H1 (cell line): ENCODE results near the gene BCL2L13. TPM values are rescaled to one million over a fixed set of nuclear protein-coding genes. Genes with fewer than 3 reads are reported as not detected.

ENCODE experiments used
- ATF2 ChIP-seq: IDR thresholded peaks from 2 replicates; pipeline ENCODE4 v1.6.1; 2012; ENCODE audit warnings: low read length, inconsistent platforms
- CHD1 ChIP-seq: IDR thresholded peaks from 2 replicates; pipeline ENCODE4 v1.6.1; 2012; ENCODE audit warnings: low read depth, low read length, improper control_type of control experiment
- EGR1 ChIP-seq: IDR thresholded peaks from 2 replicates; pipeline ENCODE4 v1.6.1; 2011; ENCODE audit warnings: low read depth, low read length, borderline replicate concordance
- HDAC6 ChIP-seq: IDR thresholded peaks from one replicate; pipeline ENCODE4 v1.7.1; 2012; ENCODE audit warnings: low read depth, mild to moderate bottlenecking, inconsistent platforms, low read length, moderate library complexity
- KDM1A ChIP-seq: fragments of 200-600, 300-600 bp; sonication (generic); IDR thresholded peaks from 2 replicates; pipeline ENCODE4 v1.7.1; 2016; ENCODE audit warnings: mild to moderate bottlenecking, low read length, borderline replicate concordance
- MAX ChIP-seq: IDR thresholded peaks from 2 replicates; pipeline ENCODE4 v1.6.1; 2012; ENCODE audit warnings: inconsistent platforms
- SIX5 ChIP-seq: IDR thresholded peaks from 2 replicates; pipeline ENCODE4 v1.6.1; 2011; ENCODE audit warnings: mild to moderate bottlenecking, low read depth, low read length
- SUZ12 ChIP-seq: fragments of 200-600 bp; sonication (generic); IDR thresholded peaks from 2 replicates; pipeline ENCODE4 v1.6.1; 2012; ENCODE audit warnings: mild to moderate bottlenecking, inconsistent platforms, low read length, moderate library complexity, mixed read lengths
- polyA plus RNA-seq, 7 experiments: library from polyadenylated mRNA; depleted of rRNA in 3 of 7; stranded (reverse) in 5 of 7; unstranded in 2 of 7; fragments of >200 nt in 5 of 7; fragments of 200-250 nt in 2 of 7; gene quantifications; 1 replicate in 5 of 7; 2 replicates in 1 of 7; 4 replicates in 1 of 7; pipeline versions ENCODE4 v1.2.1 to v1.2.3, GENCODE V29; 2011 to 2013; ENCODE audit warnings: missing spikeins in 2 of 7, mixed read lengths in 2 of 7
- total RNA-seq: library from RNA; stranded (reverse); fragmentation: NEBNext Ultra II Directional; extraction: Animal tissue kit (Norgen Biotek cat#: 25700); gene quantifications from 2 replicates; pipeline ENCODE4 v1.2.1, GENCODE V29; 2021
- TF ChIP-seq, protein P1 (sequence below): fragments of 300-600 bp; sonication (generic); IDR thresholded peaks from 2 replicates; pipeline ENCODE4 v1.7.1; 2012; ENCODE audit warnings: low read length, moderate library complexity, mild to moderate bottlenecking, inconsistent platforms; ENCODE audit not compliant: insufficient replicate concordance

The BCL2L13 gene
- total and polyA plus RNA-seq, 2 of the 8 experiments (the other 6 are each of a cell fraction or from before 2014, with no cell fraction given), result 20.7 to 35.0 TPM

GRCh38 chr22:17598318-17598717 is 40.2 kb upstream of the BCL2L13 start (continued):
- TF ChIP-seq, protein P1, sequence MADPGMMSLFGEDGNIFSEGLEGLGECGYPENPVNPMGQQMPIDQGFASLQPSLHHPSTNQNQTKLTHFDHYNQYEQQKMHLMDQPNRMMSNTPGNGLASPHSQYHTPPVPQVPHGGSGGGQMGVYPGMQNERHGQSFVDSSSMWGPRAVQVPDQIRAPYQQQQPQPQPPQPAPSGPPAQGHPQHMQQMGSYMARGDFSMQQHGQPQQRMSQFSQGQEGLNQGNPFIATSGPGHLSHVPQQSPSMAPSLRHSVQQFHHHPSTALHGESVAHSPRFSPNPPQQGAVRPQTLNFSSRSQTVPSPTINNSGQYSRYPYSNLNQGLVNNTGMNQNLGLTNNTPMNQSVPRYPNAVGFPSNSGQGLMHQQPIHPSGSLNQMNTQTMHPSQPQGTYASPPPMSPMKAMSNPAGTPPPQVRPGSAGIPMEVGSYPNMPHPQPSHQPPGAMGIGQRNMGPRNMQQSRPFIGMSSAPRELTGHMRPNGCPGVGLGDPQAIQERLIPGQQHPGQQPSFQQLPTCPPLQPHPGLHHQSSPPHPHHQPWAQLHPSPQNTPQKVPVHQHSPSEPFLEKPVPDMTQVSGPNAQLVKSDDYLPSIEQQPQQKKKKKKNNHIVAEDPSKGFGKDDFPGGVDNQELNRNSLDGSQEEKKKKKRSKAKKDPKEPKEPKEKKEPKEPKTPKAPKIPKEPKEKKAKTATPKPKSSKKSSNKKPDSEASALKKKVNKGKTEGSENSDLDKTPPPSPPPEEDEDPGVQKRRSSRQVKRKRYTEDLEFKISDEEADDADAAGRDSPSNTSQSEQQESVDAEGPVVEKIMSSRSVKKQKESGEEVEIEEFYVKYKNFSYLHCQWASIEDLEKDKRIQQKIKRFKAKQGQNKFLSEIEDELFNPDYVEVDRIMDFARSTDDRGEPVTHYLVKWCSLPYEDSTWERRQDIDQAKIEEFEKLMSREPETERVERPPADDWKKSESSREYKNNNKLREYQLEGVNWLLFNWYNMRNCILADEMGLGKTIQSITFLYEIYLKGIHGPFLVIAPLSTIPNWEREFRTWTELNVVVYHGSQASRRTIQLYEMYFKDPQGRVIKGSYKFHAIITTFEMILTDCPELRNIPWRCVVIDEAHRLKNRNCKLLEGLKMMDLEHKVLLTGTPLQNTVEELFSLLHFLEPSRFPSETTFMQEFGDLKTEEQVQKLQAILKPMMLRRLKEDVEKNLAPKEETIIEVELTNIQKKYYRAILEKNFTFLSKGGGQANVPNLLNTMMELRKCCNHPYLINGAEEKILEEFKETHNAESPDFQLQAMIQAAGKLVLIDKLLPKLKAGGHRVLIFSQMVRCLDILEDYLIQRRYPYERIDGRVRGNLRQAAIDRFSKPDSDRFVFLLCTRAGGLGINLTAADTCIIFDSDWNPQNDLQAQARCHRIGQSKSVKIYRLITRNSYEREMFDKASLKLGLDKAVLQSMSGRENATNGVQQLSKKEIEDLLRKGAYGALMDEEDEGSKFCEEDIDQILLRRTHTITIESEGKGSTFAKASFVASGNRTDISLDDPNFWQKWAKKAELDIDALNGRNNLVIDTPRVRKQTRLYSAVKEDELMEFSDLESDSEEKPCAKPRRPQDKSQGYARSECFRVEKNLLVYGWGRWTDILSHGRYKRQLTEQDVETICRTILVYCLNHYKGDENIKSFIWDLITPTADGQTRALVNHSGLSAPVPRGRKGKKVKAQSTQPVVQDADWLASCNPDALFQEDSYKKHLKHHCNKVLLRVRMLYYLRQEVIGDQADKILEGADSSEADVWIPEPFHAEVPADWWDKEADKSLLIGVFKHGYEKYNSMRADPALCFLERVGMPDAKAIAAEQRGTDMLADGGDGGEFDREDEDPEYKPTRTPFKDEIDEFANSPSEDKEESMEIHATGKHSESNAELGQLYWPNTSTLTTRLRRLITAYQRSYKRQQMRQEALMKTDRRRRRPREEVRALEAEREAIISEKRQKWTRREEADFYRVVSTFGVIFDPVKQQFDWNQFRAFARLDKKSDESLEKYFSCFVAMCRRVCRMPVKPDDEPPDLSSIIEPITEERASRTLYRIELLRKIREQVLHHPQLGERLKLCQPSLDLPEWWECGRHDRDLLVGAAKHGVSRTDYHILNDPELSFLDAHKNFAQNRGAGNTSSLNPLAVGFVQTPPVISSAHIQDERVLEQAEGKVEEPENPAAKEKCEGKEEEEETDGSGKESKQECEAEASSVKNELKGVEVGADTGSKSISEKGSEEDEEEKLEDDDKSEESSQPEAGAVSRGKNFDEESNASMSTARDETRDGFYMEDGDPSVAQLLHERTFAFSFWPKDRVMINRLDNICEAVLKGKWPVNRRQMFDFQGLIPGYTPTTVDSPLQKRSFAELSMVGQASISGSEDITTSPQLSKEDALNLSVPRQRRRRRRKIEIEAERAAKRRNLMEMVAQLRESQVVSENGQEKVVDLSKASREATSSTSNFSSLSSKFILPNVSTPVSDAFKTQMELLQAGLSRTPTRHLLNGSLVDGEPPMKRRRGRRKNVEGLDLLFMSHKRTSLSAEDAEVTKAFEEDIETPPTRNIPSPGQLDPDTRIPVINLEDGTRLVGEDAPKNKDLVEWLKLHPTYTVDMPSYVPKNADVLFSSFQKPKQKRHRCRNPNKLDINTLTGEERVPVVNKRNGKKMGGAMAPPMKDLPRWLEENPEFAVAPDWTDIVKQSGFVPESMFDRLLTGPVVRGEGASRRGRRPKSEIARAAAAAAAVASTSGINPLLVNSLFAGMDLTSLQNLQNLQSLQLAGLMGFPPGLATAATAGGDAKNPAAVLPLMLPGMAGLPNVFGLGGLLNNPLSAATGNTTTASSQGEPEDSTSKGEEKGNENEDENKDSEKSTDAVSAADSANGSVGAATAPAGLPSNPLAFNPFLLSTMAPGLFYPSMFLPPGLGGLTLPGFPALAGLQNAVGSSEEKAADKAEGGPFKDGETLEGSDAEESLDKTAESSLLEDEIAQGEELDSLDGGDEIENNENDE, result no peak
- no peak for TF ChIP-seq EGR1
- TF ChIP-seq MAX, result no peak
- no peak for TF ChIP-seq SUZ12
- no peak for TF ChIP-seq KDM1A
- no peak for TF ChIP-seq CHD1
- no peak for TF ChIP-seq ATF2
- TF ChIP-seq HDAC6, result no peak
- TF ChIP-seq SIX5, result no peak
